OCI-LY7 (cell line): ENCODE data around the gene NFX1. TPM values are rescaled to one million over a fixed set of nuclear protein-coding genes. Genes with fewer than 3 reads are reported as not detected.

ENCODE experiments used
- BruUV-seq: library from RNA; stranded (reverse); fragments of 400-500 nt; replicated peaks from 2 replicates; lab custom pipeline; 2021; lab: Mats Ljungman, UMichigan
- CTCF ChIA-PET: fragments of 300-600 bp; sonication (Branson Sonifier 250); formaldehyde crosslinking; loops from one replicate; lab custom pipeline; 2022; ENCODE audit warnings: antibody characterized with exemption; ENCODE audit not compliant: unreplicated experiment; lab: Charles Lee
- POLR2A ChIA-PET: fragments of 300-600 bp; sonication (Branson Sonifier 250); formaldehyde crosslinking; loops from one replicate; lab custom pipeline; 2022; ENCODE audit warnings: antibody characterized with exemption; lab: Charles Lee
- DNase-seq: peaks from one replicate; pipeline ENCODE4 v3.0.0-alpha.2; 2015; ENCODE audit warnings: low spot score
- H2AFZ ChIP-seq: fragments of 200-600 bp; sonication (generic), shearing (Covaris generic); 2 replicates; pipeline ENCODE4 v1.6.1; 2014; ENCODE audit warnings: mild to moderate bottlenecking, antibody characterized with exemption, low read length, moderate library complexity
- H3K27ac ChIP-seq: fragments of 200-600 bp; sonication (generic); 2 replicates; pipeline ENCODE4 v1.5.1; 2014; ENCODE audit warnings: mixed run types, low read depth, mild to moderate bottlenecking, moderate library complexity, low read length, inconsistent platforms; ENCODE audit not compliant: poor library complexity, severe bottlenecking
- H3K36me3 ChIP-seq: fragments of 200-600 bp; sonication (generic); 2 replicates; pipeline ENCODE4 v1.6.1; 2014; ENCODE audit warnings: mild to moderate bottlenecking, antibody characterized with exemption, low read length, moderate library complexity, mixed read lengths; ENCODE audit not compliant: insufficient read depth
- H3K4me1 ChIP-seq: fragments of 200-600 bp; sonication (generic); 2 replicates; pipeline ENCODE4 v1.5.1; 2014; ENCODE audit warnings: mild to moderate bottlenecking, low read length; ENCODE audit not compliant: insufficient read depth, poor library complexity, severe bottlenecking
- H3K4me2 ChIP-seq: fragments of 200-600 bp; sonication (generic); 2 replicates; pipeline ENCODE4 v1.6.1; 2014; ENCODE audit warnings: mild to moderate bottlenecking, low read length
- H3K4me3 ChIP-seq: fragments of 200-600 bp; sonication (generic); 2 replicates; pipeline ENCODE4 v1.5.1; 2014; ENCODE audit warnings: mild to moderate bottlenecking, low read depth, low read length; ENCODE audit not compliant: poor library complexity, severe bottlenecking
- H3K79me2 ChIP-seq: fragments of 200-600 bp; sonication (generic); 2 replicates; pipeline ENCODE4 v1.6.1; 2016; ENCODE audit warnings: low read depth, mild to moderate bottlenecking, low read length, moderate library complexity, mixed read lengths; ENCODE audit not compliant: insufficient read depth
- H3K9me2 ChIP-seq: fragments of 200-600 bp; sonication (generic); 2 replicates; pipeline ENCODE4 v1.6.1; 2016; ENCODE audit warnings: mild to moderate bottlenecking, low read length, mixed read lengths; ENCODE audit not compliant: insufficient read depth
- H3K9me3 ChIP-seq: fragments of 200-600 bp; sonication (generic); 2 replicates; pipeline ENCODE4 v1.6.1; 2014; ENCODE audit warnings: mild to moderate bottlenecking, mixed run types, low read length, mixed read lengths
- H4K20me1 ChIP-seq: fragments of 200-600 bp; sonication (generic); 2 replicates; pipeline ENCODE4 v1.6.1; 2014; ENCODE audit warnings: mild to moderate bottlenecking, antibody characterized with exemption, low read length, moderate library complexity, mixed read lengths; ENCODE audit not compliant: insufficient read depth
- EZH2phosphoT487 ChIP-seq: fragments of 200-600 bp; sonication (generic); IDR thresholded peaks from 2 replicates; pipeline ENCODE4 v1.6.1; 2018; ENCODE audit warnings: low read depth, borderline replicate concordance, mild to moderate bottlenecking, mixed run types, antibody characterized with exemption, low read length, moderate library complexity, mixed read lengths
- intact Hi-C: fragments of 100-400 bp; cut with micrococcal nuclease; formaldehyde crosslinking; loops from one replicate; pipeline ENCODE4 v1.10.0; 2022; ENCODE audit not compliant: unreplicated experiment
- total RNA-seq, 2 experiments: library from RNA; depleted of rRNA in 1 of 2; stranded (reverse); fragments of >200 nt in 1 of 2; shearing (Covaris generic) in 1 of 2; gene quantifications; 2 replicates each; pipeline ENCODE4 v1.2.3, GENCODE V29; 2014 to 2022
- TF ChIP-seq, protein P1 (sequence below): fragments of 200-600 bp; sonication (generic); conservative IDR thresholded peaks from 2 replicates; pipeline ENCODE4 v1.5.1; 2014; ENCODE audit warnings: mild to moderate bottlenecking, antibody characterized with exemption, low read length, moderate library complexity, mixed read lengths

Gene NFX1
- total RNA-seq, 2 experiments from 2014 or later = 32.3 to 58.3 TPM

DNA sequence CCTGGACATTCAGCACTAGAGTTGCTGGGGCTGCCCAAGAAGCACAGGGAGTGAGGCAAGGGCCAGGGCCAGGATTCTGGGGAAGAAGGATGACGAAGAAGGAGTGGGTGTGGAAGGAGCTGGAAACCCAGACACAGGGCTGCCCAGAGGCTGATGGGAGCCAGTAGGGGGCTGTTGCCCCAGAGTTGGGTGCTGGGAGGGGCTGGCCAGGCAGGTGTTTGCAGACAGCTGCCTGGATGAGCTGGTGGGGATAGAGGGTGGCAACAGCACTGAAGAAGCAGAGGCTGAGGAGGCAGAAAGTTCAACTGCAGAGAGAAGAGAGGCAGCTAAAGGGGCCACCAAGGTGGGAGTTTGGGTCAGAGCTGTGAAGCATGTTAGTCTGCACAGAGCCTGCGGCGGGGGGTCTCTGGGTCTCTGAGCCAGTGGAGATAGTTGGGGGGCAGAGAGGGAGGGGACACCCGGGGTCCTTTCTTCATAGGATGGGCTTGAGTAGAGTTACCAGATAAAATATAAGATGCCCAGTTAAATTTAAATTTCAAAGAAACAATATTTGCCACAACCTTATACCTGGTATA is 114.6 kb downstream of the NFX1 start:
- H3K4me2 ChIP-seq = no peak overlapping the region
- H3K9me3 ChIP-seq = no peaks in the 10 kb centered on the region
- H4K20me1 ChIP-seq = no peaks in the 10 kb centered on the region
- no peaks in the 10 kb centered on the region for H3K36me3 ChIP-seq
- H3K9me2 ChIP-seq = no peaks in the 10 kb centered on the region
- H3K4me3 ChIP-seq = no peak overlapping the region
- no peaks in the 10 kb centered on the region for H3K4me1 ChIP-seq
- intact Hi-C loops = loop anchor here (5.0 kb wide), 1 partner anchor 112 kb away; no protein-coding TSS in a partner anchor
- no peak overlapping the region for H2AFZ ChIP-seq
- DNase-seq = peak; percentile 13
- POLR2A ChIA-PET = interaction anchor here (0.8 kb wide), 1 partner anchor 28 kb away, joined by 3 read pairs; no protein-coding TSS in a partner anchor
- CTCF ChIA-PET = no interaction called here
- no peaks in the 10 kb centered on the region for H3K79me2 ChIP-seq
- no peak overlapping the region for H3K27ac ChIP-seq
- TF ChIP-seq EZH2phosphoT487 = no peak
- TF ChIP-seq, protein P1, sequence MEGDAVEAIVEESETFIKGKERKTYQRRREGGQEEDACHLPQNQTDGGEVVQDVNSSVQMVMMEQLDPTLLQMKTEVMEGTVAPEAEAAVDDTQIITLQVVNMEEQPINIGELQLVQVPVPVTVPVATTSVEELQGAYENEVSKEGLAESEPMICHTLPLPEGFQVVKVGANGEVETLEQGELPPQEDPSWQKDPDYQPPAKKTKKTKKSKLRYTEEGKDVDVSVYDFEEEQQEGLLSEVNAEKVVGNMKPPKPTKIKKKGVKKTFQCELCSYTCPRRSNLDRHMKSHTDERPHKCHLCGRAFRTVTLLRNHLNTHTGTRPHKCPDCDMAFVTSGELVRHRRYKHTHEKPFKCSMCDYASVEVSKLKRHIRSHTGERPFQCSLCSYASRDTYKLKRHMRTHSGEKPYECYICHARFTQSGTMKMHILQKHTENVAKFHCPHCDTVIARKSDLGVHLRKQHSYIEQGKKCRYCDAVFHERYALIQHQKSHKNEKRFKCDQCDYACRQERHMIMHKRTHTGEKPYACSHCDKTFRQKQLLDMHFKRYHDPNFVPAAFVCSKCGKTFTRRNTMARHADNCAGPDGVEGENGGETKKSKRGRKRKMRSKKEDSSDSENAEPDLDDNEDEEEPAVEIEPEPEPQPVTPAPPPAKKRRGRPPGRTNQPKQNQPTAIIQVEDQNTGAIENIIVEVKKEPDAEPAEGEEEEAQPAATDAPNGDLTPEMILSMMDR = no peak
- no TSS peak for BruUV-seq

DNA sequence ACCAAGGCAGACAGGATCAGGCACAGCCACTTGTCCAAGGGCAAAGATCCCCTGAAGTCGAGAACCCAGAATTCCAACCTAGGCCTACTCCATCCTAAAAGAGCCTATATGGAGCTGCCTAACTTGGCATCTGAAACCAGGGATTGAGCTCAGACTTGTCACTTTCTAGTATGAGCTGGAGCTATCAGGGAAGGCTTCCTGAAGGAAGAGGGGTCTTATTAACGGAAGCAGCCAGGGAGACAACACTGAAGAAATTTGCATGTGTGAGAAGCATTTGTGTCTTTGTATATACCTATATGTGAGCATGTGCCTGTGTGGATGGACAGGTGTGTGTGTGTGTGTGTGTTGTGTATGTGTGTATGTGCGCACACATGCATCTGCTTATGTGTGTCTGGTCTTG is 116.7 kb downstream of the NFX1 start:
- H2AFZ ChIP-seq = no peak overlapping the region
- POLR2A ChIA-PET = interaction anchor here (1.1 kb wide), 1 partner anchor 41 kb away, joined by 3 read pairs; the partner anchor contains the start of gene AQP3
- intact Hi-C loops = no loop called here
- no peaks in the 10 kb centered on the region for H3K9me3 ChIP-seq
- DNase-seq = no peak
- no peaks in the 10 kb centered on the region for H3K79me2 ChIP-seq
- no peak overlapping the region for H3K4me3 ChIP-seq
- BruUV-seq = no TSS peak
- CTCF ChIA-PET = interaction anchor here (0.9 kb wide), 1 partner anchor 40 kb away, joined by 8 read pairs; the partner anchor contains the start of gene AQP3
- no peak for TF ChIP-seq EZH2phosphoT487
- TF ChIP-seq, protein P1 = no peak
- H4K20me1 ChIP-seq = no peaks in the 10 kb centered on the region
- H3K9me2 ChIP-seq = no peaks in the 10 kb centered on the region
- H3K4me1 ChIP-seq = no peaks in the 10 kb centered on the region
- no peak overlapping the region for H3K27ac ChIP-seq
- H3K36me3 ChIP-seq = no peaks in the 10 kb centered on the region
- H3K4me2 ChIP-seq = no peak overlapping the region

DNA sequence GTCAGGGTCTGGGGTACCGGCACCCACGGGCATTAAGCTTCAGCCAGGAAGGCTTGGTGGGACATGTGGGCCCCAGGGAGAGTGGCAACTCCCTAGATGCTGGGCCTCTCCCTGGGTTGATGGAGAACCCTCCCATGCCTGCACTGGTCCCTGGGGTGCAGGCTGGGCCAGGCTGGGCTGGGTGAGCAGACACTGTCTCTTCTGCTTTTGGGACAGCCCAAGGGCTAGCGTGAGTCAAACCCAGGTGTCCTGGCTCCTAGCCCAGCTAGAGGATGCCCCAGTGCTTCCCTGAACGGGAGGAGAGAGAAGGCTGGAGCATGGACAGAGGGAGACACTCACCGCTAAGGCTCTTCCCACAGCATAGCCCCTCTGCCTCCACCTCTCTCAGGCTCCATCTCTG is 117.8 kb downstream of the NFX1 start:
- H3K27ac ChIP-seq = no peak overlapping the region
- no peak overlapping the region for H3K4me3 ChIP-seq
- intact Hi-C loops = no loop called here
- no peaks in the 10 kb centered on the region for H3K4me1 ChIP-seq
- no peaks in the 10 kb centered on the region for H3K79me2 ChIP-seq
- CTCF ChIA-PET = interaction anchor here (0.9 kb wide), 1 partner anchor 39 kb away, joined by 8 read pairs; the partner anchor contains the start of gene AQP3
- no peaks in the 10 kb centered on the region for H3K36me3 ChIP-seq
- no peak overlapping the region for H2AFZ ChIP-seq
- no TSS peak for BruUV-seq
- no peak for DNase-seq
- H3K9me3 ChIP-seq = no peaks in the 10 kb centered on the region
- no peak for TF ChIP-seq EZH2phosphoT487
- TF ChIP-seq, protein P1 = no peak
- H3K4me2 ChIP-seq = no peak overlapping the region
- H4K20me1 ChIP-seq = no peaks in the 10 kb centered on the region
- no peaks in the 10 kb centered on the region for H3K9me2 ChIP-seq
- POLR2A ChIA-PET = interaction anchor here (0.6 to 1.1 kb wide), 2 partner anchors 40 to 948 kb away, joined by 3 read pairs; partner anchors contain the start of gene AQP3
